Naive B cell (primary cell): ENCODE data around the gene MALT1. TPM values are rescaled to one million over a fixed set of nuclear protein-coding genes. Genes with fewer than 3 reads are reported as not detected.

ENCODE experiments used
- ATAC-seq, 2 donors: fragments of 150-1000 bp; cut with Tn5 transposase; 2 replicates each; pipeline ENCODE4 v1.10.0; 2021; ENCODE audit warnings: low read depth in 2 of 2, mild to moderate bottlenecking in 2 of 2, moderate library complexity in 2 of 2
- DNase-seq: peaks from one replicate; pipeline ENCODE4 v3.0.0; 2022
- H3K27ac Mint-ChIP-seq, 6 donors: one replicate each; pipeline ENCODE4 v1.8.0; 2020 to 2022; ENCODE audit warnings: mild to moderate bottlenecking in 6 of 6, mixed read lengths in 6 of 6, moderate library complexity in 5 of 6, inconsistent platforms in 2 of 6
- H3K27me3 Mint-ChIP-seq, 3 donors: one replicate each; pipeline ENCODE4 v1.8.0; 2021 to 2022; ENCODE audit warnings: mixed read lengths in 3 of 3, mild to moderate bottlenecking in 1 of 3
- H3K36me3 Mint-ChIP-seq, 2 donors: one replicate each; pipeline ENCODE4 v1.8.0; 2020 to 2022; ENCODE audit warnings: mixed read lengths in 2 of 2, inconsistent platforms in 1 of 2, mild to moderate bottlenecking in 1 of 2
- H3K4me1 Mint-ChIP-seq, 3 donors: one replicate each; pipeline ENCODE4 v1.8.0; 2020 to 2022; ENCODE audit warnings: mixed read lengths in 3 of 3, inconsistent platforms in 1 of 3, mild to moderate bottlenecking in 1 of 3, moderate library complexity in 1 of 3
- H3K4me3 Mint-ChIP-seq, 8 donors: one replicate each; pipeline ENCODE4 v1.8.0; 2020 to 2022; ENCODE audit warnings: mild to moderate bottlenecking in 8 of 8, mixed read lengths in 8 of 8, moderate library complexity in 8 of 8, inconsistent platforms in 2 of 8
- H3K9me3 Mint-ChIP-seq, 7 donors: one replicate each; pipeline ENCODE4 v1.8.0; 2020 to 2022; ENCODE audit warnings: mixed read lengths in 7 of 7, mild to moderate bottlenecking in 5 of 7, inconsistent platforms in 2 of 7, moderate library complexity in 1 of 7
- polyA plus RNA-seq, 6 donors: library from polyadenylated mRNA; unstranded; fragments of 300-500 nt; fragmentation: Illumina TruSeq; gene quantifications; one replicate each; pipeline ENCODE4 v1.2.3, GENCODE V29; 2021; ENCODE audit warnings: low read depth in 6 of 6

The MALT1 gene
- polyA plus RNA-seq, 6 donors from 2014 or later: 57.8 to 85.2 (median 63.0) TPM

- H3K9me3 Mint-ChIP-seq: peaks cover 0 to 9% (median 4%) of the 10 kb centered on the region in 7 donors
- ATAC-seq (peak; percentile 95 to 99), DNase-seq (peak; percentile 23)
- H3K27ac Mint-ChIP-seq: peak overlapping the region in 4 of 6 donors; percentile 3 to 79 (median 58)
- H3K27me3 Mint-ChIP-seq: peaks cover 0 to 8% (median 6%) of the 10 kb centered on the region in 3 donors
- H3K36me3 Mint-ChIP-seq: peaks cover 0 to 5% of the 10 kb centered on the region in 2 donors
- H3K4me3 Mint-ChIP-seq: peak overlapping the region in 4 of 8 donors; percentile 3 to 69 (median 26)
- peaks cover 5 to 13% (median 8%) of the 10 kb centered on the region in 3 donors for H3K4me1 Mint-ChIP-seq
Measured at GRCh38 chr18:58800582-58800981, 129.3 kb downstream of the MALT1 start.

DNA sequence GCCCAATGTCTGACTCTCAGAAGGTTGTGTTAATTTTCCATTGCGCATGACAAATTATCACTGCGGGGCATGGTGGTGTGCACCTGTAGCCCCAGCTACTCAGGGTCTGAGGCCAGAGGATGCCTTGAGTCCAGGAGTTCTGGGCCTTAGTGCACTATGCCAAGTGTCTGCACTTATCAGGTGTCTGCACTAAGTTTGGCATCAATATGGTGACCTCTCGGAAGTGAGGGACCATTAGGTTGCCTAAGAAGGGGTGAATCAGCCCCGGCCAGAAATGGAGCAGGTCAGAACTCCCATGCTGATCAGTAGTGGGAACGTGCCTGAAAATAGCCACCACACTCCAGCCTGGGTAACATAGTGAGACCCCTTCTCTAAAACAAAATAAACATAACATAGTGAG, 131.7 kb downstream of the MALT1 start:
- Mint-ChIP-seq H3K4me1 (peaks cover 5 to 13% (median 8%) of the 10 kb centered on the region in 3 donors), H3K4me3 (peak overlapping the region in 1 of 8 donors; percentile 66), H3K27me3 (peaks cover 0 to 16% (median 14%) of the 10 kb centered on the region in 3 donors), H3K9me3 (peaks cover 0 to 9% (median 4%) of the 10 kb centered on the region in 7 donors), H3K36me3 (peaks cover 0 to 5% of the 10 kb centered on the region in 2 donors), H3K27ac (peak overlapping the region in 1 of 6 donors; percentile 1)
- DNase-seq (no peak), ATAC-seq (no peak)

DNA sequence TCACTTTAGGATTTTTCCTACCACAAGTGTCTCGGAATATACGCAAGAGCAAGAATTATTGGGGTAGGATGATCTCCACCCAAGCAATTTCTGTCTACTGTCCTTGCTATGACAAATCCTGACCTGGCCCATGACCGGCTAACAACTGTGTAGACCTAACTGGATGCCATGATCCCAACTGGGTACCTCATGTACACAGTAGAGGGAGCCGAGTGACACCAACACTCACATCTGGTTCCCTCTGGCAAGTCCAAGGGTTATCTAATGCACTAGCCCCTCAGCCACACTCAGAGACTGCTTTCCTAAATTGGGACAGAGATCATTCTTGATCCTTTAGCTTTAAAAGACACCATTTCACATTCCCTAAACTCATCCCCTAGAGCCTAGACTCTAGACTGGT, 132.7 kb downstream of the MALT1 start:
- Mint-ChIP-seq H3K27ac (peak overlapping the region in 2 of 6 donors; percentile 10 to 15), H3K9me3 (peaks cover 0 to 9% (median 4%) of the 10 kb centered on the region in 7 donors), H3K4me3 (no peak overlapping the region), H3K27me3 (peaks cover 4 to 16% (median 15%) of the 10 kb centered on the region in 3 donors), H3K4me1 (peaks cover 5 to 13% (median 8%) of the 10 kb centered on the region in 3 donors), H3K36me3 (peaks cover 0 to 5% of the 10 kb centered on the region in 2 donors)
- ATAC-seq (no peak), DNase-seq (no peak)

Other genes with a start within 250 kb of the MALT1 start
- gene ALPK2, start 42.4 kb upstream of the MALT1 start, polyA plus RNA-seq: under 1 TPM in 3 of 6 donors, not detected in 3; 0.13 to 0.33 (median 0.18) TPM
- 10 to 100 TPM in 3 of 6 donors, 1 to 10 TPM in 3; 4.5 to 13.4 (median 8.9) TPM for gene ZNF532, start 193.4 kb downstream of the MALT1 start, polyA plus RNA-seq